NB4 (cell line): ENCODE data around the gene CPSF6.

Source experiments
- CTCF ChIP-seq: IDR thresholded peaks from one replicate; pipeline ENCODE4 v1.5.1; 2012; ENCODE audit warnings: low read depth, low read length
- POLR2A ChIP-seq: IDR thresholded peaks from 2 replicates; pipeline ENCODE4 v1.6.1; 2011; ENCODE audit warnings: mild to moderate bottlenecking; ENCODE audit not compliant: insufficient read length; ENCODE audit errors: extremely low read depth

GRCh38 chr12:69298133-69298532, 58.8 kb downstream of the CPSF6 start:
- no peak for TF ChIP-seq CTCF
- no peak for TF ChIP-seq POLR2A
